ENCODE data around the gene DLG2.

DNA sequence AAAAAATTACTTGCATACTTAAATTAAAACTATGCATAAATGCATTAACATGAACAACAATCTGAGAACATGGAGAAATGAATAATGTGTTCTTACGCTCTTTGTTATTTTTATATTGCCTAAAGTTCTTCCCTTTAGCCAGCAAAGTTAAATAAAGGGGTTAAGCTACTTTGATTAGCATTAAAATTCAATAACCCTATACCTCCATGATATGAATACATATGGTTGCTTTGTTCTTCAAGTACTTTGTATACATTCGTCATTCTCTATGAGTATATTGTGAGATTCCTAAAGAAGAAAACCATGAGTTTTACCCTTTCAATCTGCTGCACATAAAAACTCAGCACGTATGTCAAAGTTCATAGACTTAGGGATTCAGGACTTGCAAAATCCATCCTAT, 578.3 kb downstream of the DLG2 start:
- TF ChIP-seq, protein P1, sequence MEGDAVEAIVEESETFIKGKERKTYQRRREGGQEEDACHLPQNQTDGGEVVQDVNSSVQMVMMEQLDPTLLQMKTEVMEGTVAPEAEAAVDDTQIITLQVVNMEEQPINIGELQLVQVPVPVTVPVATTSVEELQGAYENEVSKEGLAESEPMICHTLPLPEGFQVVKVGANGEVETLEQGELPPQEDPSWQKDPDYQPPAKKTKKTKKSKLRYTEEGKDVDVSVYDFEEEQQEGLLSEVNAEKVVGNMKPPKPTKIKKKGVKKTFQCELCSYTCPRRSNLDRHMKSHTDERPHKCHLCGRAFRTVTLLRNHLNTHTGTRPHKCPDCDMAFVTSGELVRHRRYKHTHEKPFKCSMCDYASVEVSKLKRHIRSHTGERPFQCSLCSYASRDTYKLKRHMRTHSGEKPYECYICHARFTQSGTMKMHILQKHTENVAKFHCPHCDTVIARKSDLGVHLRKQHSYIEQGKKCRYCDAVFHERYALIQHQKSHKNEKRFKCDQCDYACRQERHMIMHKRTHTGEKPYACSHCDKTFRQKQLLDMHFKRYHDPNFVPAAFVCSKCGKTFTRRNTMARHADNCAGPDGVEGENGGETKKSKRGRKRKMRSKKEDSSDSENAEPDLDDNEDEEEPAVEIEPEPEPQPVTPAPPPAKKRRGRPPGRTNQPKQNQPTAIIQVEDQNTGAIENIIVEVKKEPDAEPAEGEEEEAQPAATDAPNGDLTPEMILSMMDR (IDR thresholded peaks at IDR 0.05; ENCODE audit: low read length) = no peak
- no peak for TF ChIP-seq EZH2phosphoT487 (IDR thresholded peaks at IDR 0.05; ENCODE audit: low read length)

All from MM.1S (cell line).